Right atrium auricular region (tissue), 2 donors: ENCODE results near the gene CTSH. TPM values are rescaled to one million over a fixed set of nuclear protein-coding genes. Genes with fewer than 3 reads are reported as not detected.

Experiments used
- DNase-seq: peaks from one replicate; pipeline ENCODE4 v3.0.0-alpha.2; 2019; ENCODE audit warnings: low spot score
- H3K27ac ChIP-seq, 2 donors: fragments of 200-600 bp; sonication (generic); 1 replicate in 1 of 2; 2 replicates in 1 of 2; pipeline ENCODE4 v1.5.1; 2016 to 2019
- H3K27me3 ChIP-seq, 2 donors: fragments of 200-600 bp; sonication (generic); one replicate each; pipeline versions ENCODE4 v1.5.1 to v1.6.0; 2017 to 2019
- H3K36me3 ChIP-seq: fragments of 200-600 bp; sonication (generic); one replicate; pipeline ENCODE4 v1.5.1; 2016
- H3K4me1 ChIP-seq, 2 donors: fragments of 200-600 bp; sonication (generic); one replicate each; pipeline versions ENCODE4 v1.5.1 to v1.6.0; 2017 to 2019
- H3K4me3 ChIP-seq, 2 donors: fragments of 200-600 bp; sonication (generic); 1 replicate in 1 of 2; 2 replicates in 1 of 2; pipeline ENCODE4 v1.5.1; 2017 to 2019; ENCODE audit warnings: mild to moderate bottlenecking in 1 of 2, moderate library complexity in 1 of 2
- H3K9me3 ChIP-seq, 2 donors: fragments of 200-600 bp; sonication (generic); one replicate each; pipeline ENCODE4 v1.5.1; 2019
- total RNA-seq, 2 donors: library from RNA; depleted of rRNA; stranded (reverse); fragments of >200 nt; gene quantifications; one replicate each; pipeline ENCODE4 v1.1.0, GENCODE V29; 2016
- TF ChIP-seq, protein P1 (sequence below), 2 donors: fragments of 200-600 bp; sonication (generic); IDR thresholded peaks; one replicate each; pipeline ENCODE4 v1.5.1; 2019; ENCODE audit warnings: antibody characterized with exemption in 2 of 2

The CTSH gene, protein sequence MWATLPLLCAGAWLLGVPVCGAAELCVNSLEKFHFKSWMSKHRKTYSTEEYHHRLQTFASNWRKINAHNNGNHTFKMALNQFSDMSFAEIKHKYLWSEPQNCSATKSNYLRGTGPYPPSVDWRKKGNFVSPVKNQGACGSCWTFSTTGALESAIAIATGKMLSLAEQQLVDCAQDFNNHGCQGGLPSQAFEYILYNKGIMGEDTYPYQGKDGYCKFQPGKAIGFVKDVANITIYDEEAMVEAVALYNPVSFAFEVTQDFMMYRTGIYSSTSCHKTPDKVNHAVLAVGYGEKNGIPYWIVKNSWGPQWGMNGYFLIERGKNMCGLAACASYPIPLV
- 100 to 1,000 TPM in 1 of 2 donors, 10 to 100 TPM in 1; 51.0 to 114 TPM for total RNA-seq

DNA sequence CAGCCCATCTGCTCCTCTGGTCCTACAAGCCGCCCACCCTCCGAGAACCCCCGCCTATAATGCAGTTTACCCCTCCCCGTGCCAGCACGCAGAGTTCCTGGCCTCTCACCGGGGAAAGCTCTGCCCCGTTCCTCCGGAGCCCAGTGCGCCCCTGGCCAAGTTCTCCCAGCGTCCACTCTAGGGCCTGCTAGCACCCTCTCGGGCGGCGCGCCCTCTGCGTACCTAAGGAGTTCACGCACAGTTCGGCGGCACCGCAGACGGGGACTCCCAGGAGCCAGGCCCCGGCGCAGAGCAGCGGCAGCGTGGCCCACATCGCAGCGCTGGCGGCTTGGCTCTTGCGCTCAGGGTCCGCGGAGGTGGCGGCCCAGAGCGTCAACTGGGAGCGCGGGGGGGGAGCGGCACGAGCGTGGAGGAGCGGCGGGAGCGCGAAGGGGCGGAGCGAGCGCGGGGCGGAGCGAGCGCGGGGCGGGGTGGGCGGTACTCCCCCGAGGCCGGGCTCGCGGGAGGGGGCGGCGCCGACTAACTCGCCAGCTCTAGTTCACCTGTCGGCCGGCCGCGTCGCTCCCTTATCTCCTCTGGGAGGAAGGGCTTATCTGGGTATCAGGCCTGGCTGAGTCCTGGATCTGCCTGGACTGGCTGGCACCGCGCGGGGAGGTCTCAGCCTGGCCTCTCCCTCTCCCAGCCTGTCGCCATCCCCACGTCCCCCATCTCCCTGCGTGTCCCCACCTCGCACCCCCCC, at the start of gene CTSH:
Gene CTSH, minus strand, starts transcription at position 378 of the 739 bp plus-strand sequence. Its CDS starts 65 bp downstream, at position 313.
- Histone ChIP-seq H3K27ac (peak within 1 kb of the TSS; percentile 59 to 76), H3K4me1 (peaks cover 0 to 6% of the 10 kb centered on the region in 2 donors), H3K9me3 (no peaks in the 10 kb centered on the region), H3K27me3 (no peaks in the 10 kb centered on the region), H3K36me3 (no peaks in the 10 kb centered on the region), H3K4me3 (peak within 1 kb of the TSS; percentile 53 to 69)
- TF ChIP-seq, protein P1, sequence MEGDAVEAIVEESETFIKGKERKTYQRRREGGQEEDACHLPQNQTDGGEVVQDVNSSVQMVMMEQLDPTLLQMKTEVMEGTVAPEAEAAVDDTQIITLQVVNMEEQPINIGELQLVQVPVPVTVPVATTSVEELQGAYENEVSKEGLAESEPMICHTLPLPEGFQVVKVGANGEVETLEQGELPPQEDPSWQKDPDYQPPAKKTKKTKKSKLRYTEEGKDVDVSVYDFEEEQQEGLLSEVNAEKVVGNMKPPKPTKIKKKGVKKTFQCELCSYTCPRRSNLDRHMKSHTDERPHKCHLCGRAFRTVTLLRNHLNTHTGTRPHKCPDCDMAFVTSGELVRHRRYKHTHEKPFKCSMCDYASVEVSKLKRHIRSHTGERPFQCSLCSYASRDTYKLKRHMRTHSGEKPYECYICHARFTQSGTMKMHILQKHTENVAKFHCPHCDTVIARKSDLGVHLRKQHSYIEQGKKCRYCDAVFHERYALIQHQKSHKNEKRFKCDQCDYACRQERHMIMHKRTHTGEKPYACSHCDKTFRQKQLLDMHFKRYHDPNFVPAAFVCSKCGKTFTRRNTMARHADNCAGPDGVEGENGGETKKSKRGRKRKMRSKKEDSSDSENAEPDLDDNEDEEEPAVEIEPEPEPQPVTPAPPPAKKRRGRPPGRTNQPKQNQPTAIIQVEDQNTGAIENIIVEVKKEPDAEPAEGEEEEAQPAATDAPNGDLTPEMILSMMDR (IDR thresholded peaks at IDR 0.05): no peak
- no peak for DNase-seq

DNA sequence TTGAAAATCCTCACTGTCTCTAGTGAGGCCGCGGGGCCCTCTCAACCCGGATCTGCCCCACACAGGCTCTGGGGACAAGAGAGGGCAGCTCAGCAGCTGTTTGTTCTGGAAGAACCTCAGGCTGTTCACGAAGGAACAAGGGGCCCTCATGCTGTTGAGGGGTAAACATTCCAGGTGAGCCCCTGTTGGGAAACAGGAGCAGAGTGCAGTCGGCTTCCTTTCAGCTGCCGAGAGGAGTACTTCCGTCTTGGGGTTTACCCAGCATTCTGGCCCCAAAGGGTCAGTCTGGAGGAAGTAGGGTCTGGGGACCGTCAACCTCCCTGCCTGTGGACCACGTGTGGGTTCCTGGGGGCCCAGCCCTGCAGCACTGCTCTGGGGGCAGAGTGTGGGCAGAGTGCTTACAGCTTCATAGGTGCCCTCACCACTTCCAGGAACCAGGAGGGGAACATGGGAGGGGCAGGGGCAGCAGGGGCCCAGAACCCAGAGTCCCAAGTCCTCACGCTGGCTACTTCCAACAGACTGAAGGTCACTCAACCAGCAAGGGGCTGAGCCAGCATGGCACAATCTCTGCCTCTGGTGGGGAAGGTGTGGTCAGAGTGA, 49.2 kb upstream of the CTSH start:
- Histone ChIP-seq H3K4me1 (no peaks in the 10 kb centered on the region), H3K36me3 (no peaks in the 10 kb centered on the region), H3K27ac (no peak overlapping the region), H3K9me3 (no peaks in the 10 kb centered on the region), H3K27me3 (no peaks in the 10 kb centered on the region), H3K4me3 (no peak overlapping the region)
- no peak for DNase-seq
- TF ChIP-seq, protein P1 (IDR thresholded peaks at IDR 0.05): no peak

DNA sequence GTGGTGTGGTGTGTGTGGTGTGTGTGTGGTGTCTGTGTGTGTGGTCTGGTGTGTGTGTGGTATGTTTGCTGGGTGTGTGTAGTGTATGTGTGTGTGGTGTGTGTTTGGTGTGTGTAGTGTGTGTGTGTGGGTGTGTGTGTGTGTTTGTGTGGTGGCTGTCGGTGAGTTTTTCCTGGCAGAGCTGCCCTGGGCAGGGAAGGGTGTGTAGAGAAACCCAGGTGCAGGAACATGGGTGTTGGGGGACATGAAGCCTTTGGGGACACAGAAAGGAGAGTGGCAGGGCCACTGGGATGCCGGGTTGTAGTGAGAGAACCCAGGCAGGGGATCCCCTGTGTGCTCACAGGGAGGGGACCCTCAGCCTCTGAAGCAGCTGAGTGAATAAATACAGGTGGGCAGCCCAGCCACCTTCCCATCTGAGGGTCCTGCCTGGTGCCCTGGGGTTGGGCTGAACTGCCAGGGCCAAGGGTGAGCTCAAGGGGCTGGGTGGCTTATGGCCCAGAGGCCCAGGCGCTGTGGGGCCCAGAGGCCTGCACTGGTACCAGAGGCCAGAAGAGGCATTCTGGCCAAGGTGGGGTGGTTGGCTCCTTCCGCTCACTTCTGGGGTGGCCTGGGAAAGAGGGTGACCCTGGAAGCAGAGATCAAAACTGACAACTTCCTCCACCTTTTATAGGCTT, 48.5 kb upstream of the CTSH start:
- Histone ChIP-seq H3K9me3 (no peaks in the 10 kb centered on the region), H3K27ac (no peak overlapping the region), H3K4me3 (no peak overlapping the region), H3K36me3 (no peaks in the 10 kb centered on the region), H3K4me1 (peaks cover 0 to 1% of the 10 kb centered on the region in 2 donors), H3K27me3 (no peaks in the 10 kb centered on the region)
- no peak for DNase-seq
- TF ChIP-seq, protein P1 (IDR thresholded peaks at IDR 0.05): no peak

DNA sequence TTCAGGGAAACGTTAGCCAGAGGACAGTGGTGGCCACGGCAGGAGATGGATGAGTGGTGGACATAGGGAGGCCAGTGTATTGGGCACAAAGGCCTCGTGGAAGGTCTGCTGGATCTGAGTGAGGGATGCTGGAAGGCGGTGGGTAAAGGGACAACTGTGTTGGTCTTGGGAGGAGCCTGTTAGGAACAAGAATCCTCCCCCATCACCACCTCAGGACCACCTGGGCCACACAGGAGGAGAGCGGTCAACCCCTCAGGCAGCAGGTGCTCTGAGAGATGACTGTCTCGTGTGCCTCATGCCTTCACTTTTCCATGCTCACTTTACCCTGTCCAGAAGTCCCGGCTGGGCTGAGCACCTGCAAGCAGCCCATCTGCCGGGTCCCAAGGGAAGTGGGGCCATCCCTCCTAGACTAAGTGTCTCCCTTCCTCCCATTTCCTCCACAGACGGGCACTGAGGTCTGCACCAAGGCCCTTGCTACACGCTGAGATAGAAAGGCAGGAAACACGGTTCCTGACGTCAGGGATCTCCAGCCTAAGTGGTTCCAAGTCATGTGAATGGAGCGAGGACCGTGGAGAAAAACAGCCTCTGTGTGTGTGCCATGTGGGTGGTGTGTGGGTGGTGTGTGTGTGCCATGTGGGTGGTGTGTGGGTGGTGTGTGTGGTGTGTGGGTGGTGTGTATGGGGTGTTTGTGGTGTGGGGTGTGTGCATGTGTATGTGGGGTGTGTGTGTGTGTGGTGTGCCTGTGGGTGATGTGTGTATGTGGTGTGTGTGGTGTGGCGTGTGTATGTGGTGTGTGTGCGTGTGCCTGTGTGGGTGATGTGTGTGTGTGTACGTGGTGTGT, 47.8 kb upstream of the CTSH start:
- Histone ChIP-seq H3K27ac (no peak overlapping the region), H3K4me3 (no peak overlapping the region), H3K9me3 (no peaks in the 10 kb centered on the region), H3K27me3 (no peaks in the 10 kb centered on the region), H3K4me1 (peaks cover 0 to 4% of the 10 kb centered on the region in 2 donors), H3K36me3 (no peaks in the 10 kb centered on the region)
- TF ChIP-seq, protein P1 (IDR thresholded peaks at IDR 0.05): no peak
- no peak for DNase-seq

DNA sequence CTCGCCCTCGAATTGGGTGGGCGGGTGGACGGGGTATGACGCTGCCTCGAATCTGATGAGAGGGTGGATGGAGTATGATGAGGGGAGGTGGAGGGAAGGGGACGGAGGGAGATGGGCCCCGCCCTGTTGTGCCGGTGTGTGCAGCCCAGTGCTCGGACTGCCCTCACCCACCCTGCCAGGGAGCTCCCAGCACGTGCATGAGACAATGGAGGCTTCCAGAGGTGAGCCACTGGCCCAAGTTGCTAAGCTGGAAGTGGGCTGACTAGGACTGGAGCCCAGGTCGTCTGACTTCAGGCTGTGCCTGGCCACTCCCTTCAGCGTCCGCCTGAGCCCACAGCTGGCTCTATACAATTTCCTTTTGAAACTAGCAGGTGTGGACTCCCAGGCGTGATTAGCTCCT, 47.0 kb upstream of the CTSH start:
- no peak overlapping the region for H3K27ac ChIP-seq
- no peaks in the 10 kb centered on the region for H3K9me3 ChIP-seq
- no peaks in the 10 kb centered on the region for H3K27me3 ChIP-seq
- peaks cover 0 to 4% of the 10 kb centered on the region in 2 donors for H3K4me1 ChIP-seq
- H3K4me3 ChIP-seq: no peak overlapping the region
- DNase-seq: no peak
- H3K36me3 ChIP-seq: no peaks in the 10 kb centered on the region
- TF ChIP-seq, protein P1 (IDR thresholded peaks at IDR 0.05): no peak
